Measurements from ENCODE around the gene PLP2.
"Not testable (repeated sequence)": the region's sequence is repeated elsewhere in the genome, so short reads cannot be mapped to it uniquely, and the experiment has no call there.

GRCh38 chrX:49173544-49173943 is 1.8 kb downstream of the PLP2 start:
- not testable (repeated sequence) for TF ChIP-seq CTCF, POLR2A (IDR thresholded peaks at IDR 0.05)
